ENCODE measurements around the gene MYZAP.

- no peak for TF ChIP-seq CTCF (IDR thresholded peaks at IDR 0.05)
- no peak for TF ChIP-seq POLR2A (IDR thresholded peaks at IDR 0.05)
These were observed 55.5 kb downstream of the MYZAP start for GRCh38 chr15:57647071-57647790.

All from ovary (tissue), 3 donors.